ENCODE measurements around the gene CSKMT.

GRCh38 chr11:62702246-62702645 lies 37.1 kb downstream of the CSKMT start:
- TF ChIP-seq CTCF (conservative IDR thresholded peaks at IDR 0.05) (no peak), EZH2 (IDR thresholded peaks at IDR 0.05; ENCODE audit: low read depth) (no peak)
